ENCODE measurements around the gene EXOC4. TPM values are rescaled to one million over a fixed set of nuclear protein-coding genes. Genes with fewer than 3 reads are reported as not detected.

The EXOC4 gene
- total RNA-seq, 2 donors from 2014 or later = 53.5 to 62.3 TPM

DNA sequence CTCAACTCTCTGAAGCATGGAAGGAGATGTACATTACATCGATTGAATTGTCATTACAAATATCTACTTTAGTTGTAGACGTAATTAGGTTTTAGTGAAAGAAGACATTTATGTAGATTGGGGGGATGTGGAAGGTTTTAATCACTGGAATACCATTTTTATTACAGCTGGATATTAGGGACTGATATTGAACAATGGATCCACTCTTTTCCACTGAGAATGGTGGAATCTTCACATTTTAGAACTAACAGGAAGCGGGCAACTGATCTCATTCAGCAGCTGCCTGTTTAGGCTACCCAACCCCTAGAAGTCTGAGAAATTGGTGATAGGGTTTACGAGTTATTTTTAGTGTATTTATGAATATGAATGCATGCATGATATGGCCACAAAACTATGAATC lies 538.0 kb downstream of the EXOC4 start:
- no peaks in the 10 kb centered on the region for H3K9me3 Mint-ChIP-seq
- no peaks in the 10 kb centered on the region for H3K4me1 Mint-ChIP-seq
- no peaks in the 10 kb centered on the region for H3K36me3 Mint-ChIP-seq (ENCODE audit: low read depth)
- H3K27me3 Mint-ChIP-seq = no peaks in the 10 kb centered on the region
- no peak for ATAC-seq (replicated peaks)
- H3K27ac Mint-ChIP-seq = no peak overlapping the region
- H3K4me3 Mint-ChIP-seq = no peak overlapping the region

DNA sequence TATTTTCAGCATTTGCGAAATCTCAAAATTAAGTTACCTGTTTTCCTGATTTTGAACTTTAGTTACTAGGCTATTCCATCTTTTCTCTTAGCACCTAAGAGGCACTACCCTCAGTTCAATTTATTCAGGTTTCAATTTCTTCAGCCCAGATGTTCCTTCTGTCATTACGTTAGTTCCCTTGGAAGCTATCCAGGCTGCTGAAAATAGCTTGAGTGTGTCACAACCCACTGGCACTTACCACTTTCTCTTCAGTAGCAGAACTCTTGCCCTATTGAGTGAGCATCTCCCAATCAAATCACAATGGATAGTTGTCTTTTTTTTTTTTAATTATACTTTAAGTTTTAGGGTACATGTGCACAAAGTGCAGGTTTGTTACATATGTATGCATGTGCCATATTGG lies 541.6 kb downstream of the EXOC4 start:
- no peaks in the 10 kb centered on the region for H3K4me1 Mint-ChIP-seq
- ATAC-seq (replicated peaks) = no peak
- no peak overlapping the region for H3K4me3 Mint-ChIP-seq
- no peaks in the 10 kb centered on the region for H3K9me3 Mint-ChIP-seq
- no peaks in the 10 kb centered on the region for H3K36me3 Mint-ChIP-seq (ENCODE audit: low read depth)
- H3K27ac Mint-ChIP-seq = no peak overlapping the region
- no peaks in the 10 kb centered on the region for H3K27me3 Mint-ChIP-seq

GRCh38 chr7:133795068-133795665 lies 542.3 kb downstream of the EXOC4 start:
- ATAC-seq (replicated peaks) = no peak
- no peaks in the 10 kb centered on the region for H3K9me3 Mint-ChIP-seq
- H3K27ac Mint-ChIP-seq = no peak overlapping the region
- no peak overlapping the region for H3K4me3 Mint-ChIP-seq
- no peaks in the 10 kb centered on the region for H3K36me3 Mint-ChIP-seq (ENCODE audit: low read depth)
- no peaks in the 10 kb centered on the region for H3K4me1 Mint-ChIP-seq
- no peaks in the 10 kb centered on the region for H3K27me3 Mint-ChIP-seq

GRCh38 chr7:133796782-133797745 lies 544.2 kb downstream of the EXOC4 start:
- Mint-ChIP-seq H3K9me3 (no peaks in the 10 kb centered on the region), H3K4me3 (no peak overlapping the region), H3K27me3 (no peaks in the 10 kb centered on the region), H3K4me1 (no peaks in the 10 kb centered on the region), H3K27ac (no peak overlapping the region), H3K36me3 (ENCODE audit: low read depth) (no peaks in the 10 kb centered on the region)
- ATAC-seq (replicated peaks) = no peak

GRCh38 chr7:133797818-133798520 lies 545.1 kb downstream of the EXOC4 start:
- Mint-ChIP-seq H3K4me1 (no peaks in the 10 kb centered on the region), H3K9me3 (no peaks in the 10 kb centered on the region), H3K36me3 (ENCODE audit: low read depth) (no peaks in the 10 kb centered on the region), H3K4me3 (no peak overlapping the region), H3K27ac (no peak overlapping the region), H3K27me3 (no peaks in the 10 kb centered on the region)
- ATAC-seq (replicated peaks) = no peak

- no peaks in the 10 kb centered on the region for H3K36me3 Mint-ChIP-seq (ENCODE audit: low read depth)
These were observed 548.5 kb downstream of the EXOC4 start for GRCh38 chr7:133801341-133801740.

DNA sequence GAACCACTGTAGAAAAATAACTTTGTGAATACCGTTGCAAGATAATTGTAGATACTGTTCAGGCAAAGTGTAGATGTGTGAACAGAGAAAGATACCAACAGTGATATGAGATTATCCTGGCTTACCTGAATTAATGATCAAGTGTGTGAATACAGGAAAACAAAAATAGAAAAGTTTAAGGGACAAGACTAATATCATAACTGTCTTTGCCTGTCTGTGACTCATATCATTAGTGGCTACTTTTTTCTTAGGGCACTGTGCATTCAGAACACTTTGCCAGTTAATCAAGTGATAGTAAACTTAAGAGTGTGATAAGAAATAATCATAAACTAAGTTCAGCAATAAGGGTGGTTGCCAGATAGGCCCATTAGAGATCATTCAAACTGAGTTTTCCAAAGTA lies 551.2 kb downstream of the EXOC4 start:
- ATAC-seq (replicated peaks) = no peak
- no peak overlapping the region for H3K4me3 Mint-ChIP-seq
- H3K36me3 Mint-ChIP-seq (ENCODE audit: low read depth) = no peaks in the 10 kb centered on the region
- H3K4me1 Mint-ChIP-seq = no peaks in the 10 kb centered on the region
- no peaks in the 10 kb centered on the region for H3K27me3 Mint-ChIP-seq
- no peaks in the 10 kb centered on the region for H3K9me3 Mint-ChIP-seq
- H3K27ac Mint-ChIP-seq = no peak overlapping the region

More at GRCh38 chr7:133801341-133801740, 548.5 kb downstream of the EXOC4 start:
- Mint-ChIP-seq H3K4me3 (no peak overlapping the region), H3K9me3 (no peaks in the 10 kb centered on the region), H3K27ac (no peak overlapping the region), H3K27me3 (no peaks in the 10 kb centered on the region), H3K4me1 (no peaks in the 10 kb centered on the region)
- ATAC-seq (replicated peaks) = no peak

DNA sequence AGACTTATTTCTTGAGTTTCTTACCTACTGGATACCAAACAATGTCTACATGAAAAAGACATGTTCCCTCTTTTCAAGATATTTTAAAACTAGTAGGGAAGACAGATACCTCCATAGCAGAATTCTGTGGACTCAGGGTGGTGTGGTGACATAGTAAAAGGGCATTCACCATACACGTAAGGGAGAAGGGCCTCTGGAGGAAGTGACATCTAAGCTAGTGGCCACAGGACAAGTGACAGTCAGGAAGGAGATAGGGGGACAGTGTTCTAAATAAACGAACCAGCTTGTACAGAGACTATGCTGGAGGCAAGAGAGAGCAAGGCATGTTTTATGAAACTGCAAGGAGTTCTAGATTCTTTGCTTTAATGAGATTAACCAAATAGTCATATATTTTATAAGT lies 552.5 kb downstream of the EXOC4 start:
- Mint-ChIP-seq H3K27me3 (no peaks in the 10 kb centered on the region), H3K4me3 (no peak overlapping the region), H3K36me3 (ENCODE audit: low read depth) (no peaks in the 10 kb centered on the region), H3K9me3 (no peaks in the 10 kb centered on the region), H3K4me1 (no peaks in the 10 kb centered on the region), H3K27ac (no peak overlapping the region)
- no peak for ATAC-seq (replicated peaks)

DNA sequence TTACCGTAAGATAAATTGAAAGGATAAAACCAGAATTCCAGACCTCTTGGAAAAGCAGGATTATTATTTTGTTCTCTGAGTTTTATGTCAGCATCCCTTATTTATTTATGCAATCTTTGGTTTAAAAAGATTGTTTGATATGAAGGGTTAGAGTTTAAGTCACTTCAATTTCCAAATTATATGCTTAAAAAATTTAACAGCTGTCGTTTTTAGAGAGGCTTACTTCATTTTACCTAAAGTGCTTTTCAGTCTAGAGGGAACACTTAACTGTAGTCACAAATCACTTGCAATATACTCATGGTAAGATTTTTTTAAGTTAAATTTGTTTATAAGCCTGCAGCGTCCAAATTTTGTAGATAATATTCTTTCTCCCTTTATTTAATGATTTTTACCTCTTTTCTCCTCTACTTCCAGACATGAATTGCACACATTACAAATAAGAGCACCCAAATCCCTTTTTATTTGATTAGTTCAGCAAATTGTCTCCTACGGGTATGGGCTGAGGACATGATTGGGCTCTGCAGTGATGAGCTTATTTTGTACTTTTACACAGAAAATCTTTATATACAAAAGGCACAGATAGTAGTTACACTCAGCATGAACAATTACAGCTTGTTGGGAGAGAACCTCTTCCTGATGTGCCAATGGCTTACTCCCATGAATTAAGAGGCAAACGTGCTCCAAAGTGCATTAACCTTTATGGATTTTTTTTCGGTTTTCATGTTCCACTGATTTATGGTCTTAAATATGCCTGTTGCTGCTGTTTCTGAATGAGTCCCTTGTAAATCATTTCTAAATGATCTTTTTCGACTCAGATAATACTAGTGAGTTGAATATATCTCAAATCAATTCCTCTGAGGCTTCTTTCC lies 555.0 kb downstream of the EXOC4 start:
- no peaks in the 10 kb centered on the region for H3K4me1 Mint-ChIP-seq
- no peak for ATAC-seq (replicated peaks)
- no peak overlapping the region for H3K27ac Mint-ChIP-seq
- H3K36me3 Mint-ChIP-seq (ENCODE audit: low read depth) = no peaks in the 10 kb centered on the region
- no peaks in the 10 kb centered on the region for H3K9me3 Mint-ChIP-seq
- H3K4me3 Mint-ChIP-seq = no peak overlapping the region
- no peaks in the 10 kb centered on the region for H3K27me3 Mint-ChIP-seq

GRCh38 chr7:133808493-133808866 lies 555.6 kb downstream of the EXOC4 start:
- ATAC-seq (replicated peaks) = no peak
- no peaks in the 10 kb centered on the region for H3K4me1 Mint-ChIP-seq

GRCh38 chr7:133812877-133813276 lies 560.0 kb downstream of the EXOC4 start:
- no peaks in the 10 kb centered on the region for H3K4me1 Mint-ChIP-seq
- peaks cover 14% of the 10 kb centered on the region for H3K36me3 Mint-ChIP-seq (ENCODE audit: low read depth)
- ATAC-seq (replicated peaks) = no peak
- H3K9me3 Mint-ChIP-seq = no peaks in the 10 kb centered on the region
- H3K4me3 Mint-ChIP-seq = no peak overlapping the region
- no peaks in the 10 kb centered on the region for H3K27me3 Mint-ChIP-seq
- no peak overlapping the region for H3K27ac Mint-ChIP-seq

More at GRCh38 chr7:133808493-133808866, 555.6 kb downstream of the EXOC4 start:
- no peaks in the 10 kb centered on the region for H3K9me3 Mint-ChIP-seq
- no peaks in the 10 kb centered on the region for H3K36me3 Mint-ChIP-seq (ENCODE audit: low read depth)
- H3K4me3 Mint-ChIP-seq = no peak overlapping the region
- H3K27me3 Mint-ChIP-seq = no peaks in the 10 kb centered on the region
- no peak overlapping the region for H3K27ac Mint-ChIP-seq

GRCh38 chr7:133815611-133816210 lies 562.8 kb downstream of the EXOC4 start:
- no peak overlapping the region for H3K27ac Mint-ChIP-seq
- ATAC-seq (replicated peaks) = no peak
- H3K4me1 Mint-ChIP-seq = no peaks in the 10 kb centered on the region
- no peaks in the 10 kb centered on the region for H3K9me3 Mint-ChIP-seq
- no peak overlapping the region for H3K4me3 Mint-ChIP-seq
- H3K27me3 Mint-ChIP-seq = no peaks in the 10 kb centered on the region
- peaks cover 36% of the 10 kb centered on the region for H3K36me3 Mint-ChIP-seq (ENCODE audit: low read depth)

DNA sequence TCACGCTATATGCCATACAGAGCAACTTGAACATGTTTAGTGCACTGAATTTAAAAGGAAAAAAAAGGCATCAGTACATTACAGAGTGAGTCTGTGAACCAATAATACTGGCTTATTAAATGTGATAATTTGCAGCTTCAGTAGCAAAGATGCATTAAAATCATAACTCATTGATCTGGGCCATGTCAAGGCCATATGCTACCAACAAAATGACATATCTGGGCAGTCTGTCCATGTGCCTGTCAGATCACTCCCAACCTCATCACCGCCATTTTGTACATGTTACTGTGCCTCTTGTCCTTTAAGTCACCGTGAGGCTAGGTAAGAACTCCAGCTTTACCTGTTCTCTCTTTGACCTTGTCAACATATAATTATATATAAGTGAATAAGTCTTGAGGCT lies 566.8 kb downstream of the EXOC4 start:
- H3K27ac Mint-ChIP-seq = no peak overlapping the region
- H3K36me3 Mint-ChIP-seq (ENCODE audit: low read depth) = peaks cover 43% of the 10 kb centered on the region
- peaks cover 8% of the 10 kb centered on the region for H3K4me1 Mint-ChIP-seq
- no peak for ATAC-seq (replicated peaks)
- no peak overlapping the region for H3K4me3 Mint-ChIP-seq
- H3K27me3 Mint-ChIP-seq = no peaks in the 10 kb centered on the region
- H3K9me3 Mint-ChIP-seq = peaks cover 3% of the 10 kb centered on the region

DNA sequence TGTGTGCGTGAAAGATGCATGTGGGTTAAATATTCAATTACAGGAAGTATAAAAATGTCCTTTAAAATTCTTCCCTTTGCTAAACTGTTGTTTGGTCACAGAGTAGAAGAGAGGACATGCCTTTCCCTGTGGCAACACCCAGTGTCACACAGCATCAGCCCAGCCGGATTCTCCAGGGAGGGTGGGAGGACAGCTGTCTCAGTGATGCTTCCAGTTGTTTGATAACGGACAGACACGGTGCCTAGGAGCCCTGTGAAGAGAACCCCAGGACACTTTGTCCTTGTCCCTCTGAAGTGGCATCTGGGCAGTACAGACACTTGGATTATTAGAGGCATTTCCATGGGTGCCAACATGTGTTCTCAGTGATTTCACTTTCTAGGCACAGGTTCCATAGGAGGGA lies 567.7 kb downstream of the EXOC4 start:
- H3K36me3 Mint-ChIP-seq (ENCODE audit: low read depth) = peaks cover 46% of the 10 kb centered on the region

More for the DNA sequence above, 567.7 kb downstream of the EXOC4 start:
- no peak for ATAC-seq (replicated peaks)
- Mint-ChIP-seq H3K27me3 (no peaks in the 10 kb centered on the region), H3K4me1 (peaks cover 9% of the 10 kb centered on the region), H3K4me3 (no peak overlapping the region), H3K27ac (no peak overlapping the region), H3K9me3 (peaks cover 3% of the 10 kb centered on the region)
